Dendritic cell treated with granulocyte-macrophage colony-stimulating factor and Interleukin-4, amounts not matched to agents 40 ng/mL and 50 ng/mL, for 4 days (primary cell): ENCODE measurements around the gene SPSB4.

ENCODE experiments used
- H3K27ac Mint-ChIP-seq: one replicate; pipeline ENCODE4 v1.8.0; 2022; ENCODE audit warnings: mild to moderate bottlenecking, mixed read lengths
- H3K27me3 Mint-ChIP-seq: one replicate; pipeline ENCODE4 v1.8.0; 2022; ENCODE audit warnings: mild to moderate bottlenecking, mixed read lengths
- H3K36me3 Mint-ChIP-seq: one replicate; pipeline ENCODE4 v1.8.0; 2022; ENCODE audit warnings: low read depth, mixed read lengths
- H3K4me1 Mint-ChIP-seq: one replicate; pipeline ENCODE4 v1.8.0; 2022; ENCODE audit warnings: low read depth, mixed read lengths
- H3K4me3 Mint-ChIP-seq: one replicate; pipeline ENCODE4 v1.8.0; 2022; ENCODE audit warnings: mild to moderate bottlenecking, moderate library complexity, mixed read lengths
- H3K9me3 Mint-ChIP-seq: one replicate; pipeline ENCODE4 v1.8.0; 2022; ENCODE audit warnings: mixed read lengths
- intact Hi-C: fragments of 100-400 bp; cut with micrococcal nuclease; formaldehyde crosslinking; loops from one replicate; pipeline ENCODE4 v1.15.0; 2022

SPSB4 gene

GRCh38 chr3:141146979-141147470 is 95.9 kb downstream of the SPSB4 start:
- Mint-ChIP-seq H3K4me1 (no peaks in the 10 kb centered on the region), H3K4me3 (no peak overlapping the region), H3K27ac (no peak overlapping the region), H3K36me3 (no peaks in the 10 kb centered on the region), H3K27me3 (no peaks in the 10 kb centered on the region), H3K9me3 (peaks cover 15% of the 10 kb centered on the region)
- intact Hi-C loops = no loop called here

- Mint-ChIP-seq H3K4me3 (no peak overlapping the region), H3K27ac (no peak overlapping the region), H3K27me3 (no peaks in the 10 kb centered on the region), H3K36me3 (no peaks in the 10 kb centered on the region), H3K9me3 (peaks cover 9% of the 10 kb centered on the region), H3K4me1 (no peaks in the 10 kb centered on the region)
- intact Hi-C loops = no loop called here
These were observed 96.5 kb downstream of the SPSB4 start for GRCh38 chr3:141147657-141148056.

DNA sequence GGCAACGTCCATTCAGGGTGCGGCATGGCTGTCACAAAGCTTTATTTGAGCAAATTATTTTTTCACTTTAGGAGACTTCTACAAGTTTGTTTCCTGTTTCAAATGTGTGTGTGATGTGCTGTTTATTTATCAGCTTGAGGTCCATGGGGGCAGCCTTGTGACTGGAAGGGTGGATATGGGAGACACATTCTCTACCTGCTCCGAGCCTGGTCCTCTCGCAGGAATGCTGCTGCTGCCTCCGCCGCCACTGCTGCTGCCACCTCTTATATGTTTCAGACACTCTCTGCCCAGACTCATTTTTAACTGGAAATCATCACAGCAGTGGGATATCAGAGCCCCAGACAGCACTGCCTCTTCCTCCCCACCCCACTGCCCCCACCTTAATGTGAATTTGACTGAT is 97.0 kb downstream of the SPSB4 start:
- Mint-ChIP-seq H3K27me3 (no peaks in the 10 kb centered on the region), H3K4me1 (no peaks in the 10 kb centered on the region), H3K4me3 (no peak overlapping the region), H3K27ac (no peak overlapping the region), H3K36me3 (no peaks in the 10 kb centered on the region), H3K9me3 (peaks cover 4% of the 10 kb centered on the region)
- intact Hi-C loops = no loop called here

- Mint-ChIP-seq H3K27ac (no peak overlapping the region), H3K4me1 (no peaks in the 10 kb centered on the region), H3K36me3 (no peaks in the 10 kb centered on the region), H3K9me3 (no peaks in the 10 kb centered on the region), H3K4me3 (no peak overlapping the region), H3K27me3 (no peaks in the 10 kb centered on the region)
- intact Hi-C loops = no loop called here
These were observed 97.6 kb downstream of the SPSB4 start for GRCh38 chr3:141148770-141149169.

- intact Hi-C loops = no loop called here
These were observed 99.1 kb downstream of the SPSB4 start for GRCh38 chr3:141150081-141150830.

GRCh38 chr3:141150931-141151330 is 99.8 kb downstream of the SPSB4 start:
- Mint-ChIP-seq H3K4me1 (no peaks in the 10 kb centered on the region), H3K4me3 (no peak overlapping the region), H3K9me3 (no peaks in the 10 kb centered on the region), H3K27ac (no peak overlapping the region), H3K27me3 (no peaks in the 10 kb centered on the region), H3K36me3 (no peaks in the 10 kb centered on the region)
- intact Hi-C loops = no loop called here

More at GRCh38 chr3:141150081-141150830, 99.1 kb downstream of the SPSB4 start:
- Mint-ChIP-seq H3K27me3 (no peaks in the 10 kb centered on the region), H3K4me1 (no peaks in the 10 kb centered on the region), H3K36me3 (no peaks in the 10 kb centered on the region), H3K9me3 (no peaks in the 10 kb centered on the region), H3K27ac (no peak overlapping the region), H3K4me3 (no peak overlapping the region)

DNA sequence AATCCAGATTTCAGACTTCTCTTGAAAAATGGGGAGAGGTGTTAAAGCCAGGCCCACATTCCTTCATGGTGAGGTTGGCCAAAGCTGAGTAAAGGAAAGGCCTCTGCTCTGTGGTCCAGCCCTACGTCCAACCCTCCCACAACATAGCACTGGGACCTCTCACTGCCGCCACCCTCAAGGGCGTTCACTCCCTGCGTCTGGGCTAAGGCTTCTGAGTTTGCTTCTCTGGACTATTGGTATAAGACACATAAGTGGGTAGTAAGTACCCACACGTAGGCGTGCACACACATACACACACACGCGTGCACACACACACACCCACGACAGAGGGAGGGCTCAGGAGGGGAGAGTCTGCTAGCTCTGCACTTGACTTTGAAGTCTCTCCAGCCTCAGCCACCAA is 100.3 kb downstream of the SPSB4 start:
- intact Hi-C loops = no loop called here
- Mint-ChIP-seq H3K9me3 (no peaks in the 10 kb centered on the region), H3K4me3 (no peak overlapping the region), H3K36me3 (no peaks in the 10 kb centered on the region), H3K27me3 (no peaks in the 10 kb centered on the region), H3K27ac (no peak overlapping the region), H3K4me1 (no peaks in the 10 kb centered on the region)

DNA sequence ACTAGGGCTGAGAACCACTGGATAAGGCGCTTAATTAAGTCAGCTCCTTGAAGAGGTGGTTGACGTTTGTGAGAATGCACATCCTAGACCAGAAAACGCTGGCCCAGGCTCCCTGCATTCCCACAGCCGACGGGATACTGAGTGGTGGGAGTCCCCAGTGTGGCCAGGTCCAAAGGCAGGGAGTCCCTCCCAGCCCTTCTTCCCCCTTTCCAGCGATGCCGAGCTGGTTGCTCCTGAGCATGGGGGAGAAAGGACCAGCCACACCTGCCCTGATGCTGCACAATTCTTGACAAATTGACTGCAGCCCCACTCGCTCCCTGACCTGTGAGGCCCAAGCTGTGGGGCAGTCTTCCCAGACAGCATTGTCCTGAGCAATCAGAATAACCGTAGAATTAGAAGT is 101.0 kb downstream of the SPSB4 start:
- no peaks in the 10 kb centered on the region for H3K27me3 Mint-ChIP-seq
- H3K9me3 Mint-ChIP-seq = no peaks in the 10 kb centered on the region
- no peaks in the 10 kb centered on the region for H3K36me3 Mint-ChIP-seq
- intact Hi-C loops = no loop called here
- no peaks in the 10 kb centered on the region for H3K4me1 Mint-ChIP-seq
- no peak overlapping the region for H3K4me3 Mint-ChIP-seq
- no peak overlapping the region for H3K27ac Mint-ChIP-seq

DNA sequence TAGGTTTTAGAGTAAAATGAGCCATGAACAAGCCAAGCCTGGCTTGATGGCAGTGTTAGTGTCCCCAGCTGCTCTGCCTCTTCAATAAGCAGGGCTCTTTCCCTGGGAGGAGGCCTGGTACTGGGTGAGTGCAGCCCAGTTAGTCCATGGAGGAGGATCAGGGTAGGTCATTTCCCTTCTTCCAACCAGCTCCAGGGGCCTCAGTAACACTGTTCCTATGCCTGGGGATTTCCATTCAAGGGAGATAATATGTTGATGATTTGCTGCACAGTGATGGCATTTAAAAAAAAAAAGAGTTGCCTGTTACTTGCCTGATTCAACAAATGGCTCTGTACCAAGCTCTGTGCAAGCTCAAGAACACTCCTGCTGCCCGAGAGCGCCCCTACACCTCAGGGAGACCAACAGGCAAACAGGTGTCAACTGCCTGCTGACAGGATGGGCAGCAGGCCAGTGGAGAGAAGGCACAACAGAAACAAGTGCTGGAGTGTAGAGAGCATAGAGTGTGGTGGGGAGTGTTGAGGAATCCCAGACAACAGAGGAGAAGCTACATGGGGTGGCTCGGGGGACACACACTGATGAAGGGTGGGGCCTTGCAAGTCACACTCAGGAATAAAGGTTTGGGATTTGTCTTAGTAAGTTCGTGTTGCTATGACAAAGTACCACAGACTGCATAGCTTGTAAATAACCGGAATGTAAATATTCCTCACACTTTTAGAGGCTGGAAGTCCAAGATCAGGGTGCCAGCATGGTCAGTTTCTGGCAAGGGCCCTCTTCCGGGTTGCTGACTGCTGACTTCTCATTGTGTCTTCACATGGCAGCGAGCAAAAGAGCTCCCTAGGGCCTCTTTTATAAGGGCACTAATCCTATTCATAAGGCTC is 101.9 kb downstream of the SPSB4 start:
- no peak overlapping the region for H3K4me3 Mint-ChIP-seq
- H3K4me1 Mint-ChIP-seq = no peaks in the 10 kb centered on the region
- H3K27ac Mint-ChIP-seq = no peak overlapping the region
- intact Hi-C loops = no loop called here
- H3K9me3 Mint-ChIP-seq = no peaks in the 10 kb centered on the region
- H3K27me3 Mint-ChIP-seq = no peaks in the 10 kb centered on the region
- no peaks in the 10 kb centered on the region for H3K36me3 Mint-ChIP-seq

DNA sequence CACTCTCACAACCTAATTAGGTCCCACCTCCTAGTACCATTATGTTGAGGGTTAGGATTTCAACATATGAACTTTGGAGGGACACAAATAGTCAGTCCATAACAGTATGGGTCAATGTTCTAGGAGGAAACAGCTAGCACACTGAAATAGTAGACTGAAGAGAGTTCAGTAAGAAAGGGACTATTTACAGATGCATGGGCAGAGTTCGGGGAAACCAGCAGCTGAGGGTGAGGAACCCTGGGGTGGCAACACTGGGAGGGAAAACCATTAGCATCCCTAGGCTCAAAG is 102.5 kb downstream of the SPSB4 start:
- intact Hi-C loops = no loop called here
- Mint-ChIP-seq H3K9me3 (no peaks in the 10 kb centered on the region), H3K27ac (no peak overlapping the region), H3K4me3 (no peak overlapping the region), H3K4me1 (no peaks in the 10 kb centered on the region), H3K36me3 (no peaks in the 10 kb centered on the region), H3K27me3 (no peaks in the 10 kb centered on the region)

- no peaks in the 10 kb centered on the region for H3K36me3 Mint-ChIP-seq
- intact Hi-C loops = no loop called here
- no peaks in the 10 kb centered on the region for H3K4me1 Mint-ChIP-seq
- no peak overlapping the region for H3K27ac Mint-ChIP-seq
- no peaks in the 10 kb centered on the region for H3K27me3 Mint-ChIP-seq
- no peak overlapping the region for H3K4me3 Mint-ChIP-seq
- H3K9me3 Mint-ChIP-seq = peaks cover 15% of the 10 kb centered on the region
These were observed 113.7 kb downstream of the SPSB4 start for GRCh38 chr3:141164852-141165251.

GRCh38 chr3:141167681-141168080 is 116.5 kb downstream of the SPSB4 start:
- no peaks in the 10 kb centered on the region for H3K27me3 Mint-ChIP-seq
- H3K36me3 Mint-ChIP-seq = no peaks in the 10 kb centered on the region
- no peaks in the 10 kb centered on the region for H3K9me3 Mint-ChIP-seq
- intact Hi-C loops = no loop called here
- H3K4me3 Mint-ChIP-seq = no peak overlapping the region
- H3K4me1 Mint-ChIP-seq = no peaks in the 10 kb centered on the region
- H3K27ac Mint-ChIP-seq = no peak overlapping the region

- Mint-ChIP-seq H3K27me3 (no peaks in the 10 kb centered on the region), H3K4me3 (no peak overlapping the region), H3K4me1 (no peaks in the 10 kb centered on the region), H3K36me3 (no peaks in the 10 kb centered on the region), H3K27ac (no peak overlapping the region), H3K9me3 (no peaks in the 10 kb centered on the region)
- intact Hi-C loops = no loop called here
These were observed 119.6 kb downstream of the SPSB4 start for GRCh38 chr3:141170678-141171295.

GRCh38 chr3:141174674-141175073 is 123.5 kb downstream of the SPSB4 start:
- Mint-ChIP-seq H3K4me1 (no peaks in the 10 kb centered on the region), H3K4me3 (no peak overlapping the region), H3K9me3 (peaks cover 6% of the 10 kb centered on the region), H3K27ac (no peak overlapping the region), H3K36me3 (no peaks in the 10 kb centered on the region), H3K27me3 (no peaks in the 10 kb centered on the region)
- intact Hi-C loops = no loop called here
